ENCODE measurements around the gene SH2D4B. TPM values are rescaled to one million over a fixed set of nuclear protein-coding genes. Genes with fewer than 3 reads are reported as not detected.

The SH2D4B gene
- total RNA-seq, 1 donor from 2014 or later: not detected

- no peak for TF ChIP-seq CTCF (IDR thresholded peaks at IDR 0.05; ENCODE audit: insufficient read depth, low read length, poor library complexity, severe bottlenecking)
- Histone ChIP-seq H3K4me3 (ENCODE audit: low read depth, low read length) (no peak overlapping the region), H3K36me3 (ENCODE audit: control insufficient read depth, insufficient read depth, low read length) (no peaks in the 10 kb centered on the region), H3K27me3 (ENCODE audit: control insufficient read depth, insufficient read depth, low read length) (peaks cover 4% of the 10 kb centered on the region)
- no peak for DNase-seq (ENCODE audit: low read depth)
Observed at GRCh38 chr10:80553436-80553835, 15.7 kb downstream of the SH2D4B start.

GRCh38 chr10:80554050-80554449 is 16.3 kb downstream of the SH2D4B start:
- peaks cover 4% of the 10 kb centered on the region for H3K27me3 ChIP-seq (ENCODE audit: control insufficient read depth, insufficient read depth, low read length)
- H3K4me3 ChIP-seq (ENCODE audit: low read depth, low read length): no peak overlapping the region
- no peak for TF ChIP-seq CTCF (IDR thresholded peaks at IDR 0.05; ENCODE audit: insufficient read depth, low read length, poor library complexity, severe bottlenecking)
- H3K36me3 ChIP-seq (ENCODE audit: control insufficient read depth, insufficient read depth, low read length): no peaks in the 10 kb centered on the region
- DNase-seq (ENCODE audit: low read depth): no peak

- no peak for TF ChIP-seq CTCF (IDR thresholded peaks at IDR 0.05; ENCODE audit: insufficient read depth, low read length, poor library complexity, severe bottlenecking)
- DNase-seq (ENCODE audit: low read depth): no peak
- Histone ChIP-seq H3K27me3 (ENCODE audit: control insufficient read depth, insufficient read depth, low read length) (peaks cover 4% of the 10 kb centered on the region), H3K4me3 (ENCODE audit: low read depth, low read length) (no peak overlapping the region), H3K36me3 (ENCODE audit: control insufficient read depth, insufficient read depth, low read length) (no peaks in the 10 kb centered on the region)
Observed at GRCh38 chr10:80555415-80555814, 17.7 kb downstream of the SH2D4B start.

GRCh38 chr10:80561950-80562349 is 24.2 kb downstream of the SH2D4B start:
- no peak for TF ChIP-seq CTCF (IDR thresholded peaks at IDR 0.05; ENCODE audit: insufficient read depth, low read length, poor library complexity, severe bottlenecking)
- Histone ChIP-seq H3K36me3 (ENCODE audit: control insufficient read depth, insufficient read depth, low read length) (no peaks in the 10 kb centered on the region), H3K27me3 (ENCODE audit: control insufficient read depth, insufficient read depth, low read length) (no peaks in the 10 kb centered on the region), H3K4me3 (ENCODE audit: low read depth, low read length) (no peak overlapping the region)
- DNase-seq (ENCODE audit: low read depth): no peak

GRCh38 chr10:80567292-80567691 is 29.6 kb downstream of the SH2D4B start:
- H3K4me3 ChIP-seq (ENCODE audit: low read depth, low read length): no peak overlapping the region
- DNase-seq (ENCODE audit: low read depth): no peak
- H3K27me3 ChIP-seq (ENCODE audit: control insufficient read depth, insufficient read depth, low read length): peaks cover 3% of the 10 kb centered on the region
- no peak for TF ChIP-seq CTCF (IDR thresholded peaks at IDR 0.05; ENCODE audit: insufficient read depth, low read length, poor library complexity, severe bottlenecking)
- H3K36me3 ChIP-seq (ENCODE audit: control insufficient read depth, insufficient read depth, low read length): no peaks in the 10 kb centered on the region

- Histone ChIP-seq H3K4me3 (ENCODE audit: low read depth, low read length) (no peak overlapping the region), H3K27me3 (ENCODE audit: control insufficient read depth, insufficient read depth, low read length) (peaks cover 3% of the 10 kb centered on the region), H3K36me3 (ENCODE audit: control insufficient read depth, insufficient read depth, low read length) (no peaks in the 10 kb centered on the region)
- no peak for TF ChIP-seq CTCF (IDR thresholded peaks at IDR 0.05; ENCODE audit: insufficient read depth, low read length, poor library complexity, severe bottlenecking)
- DNase-seq (ENCODE audit: low read depth): no peak
Observed at GRCh38 chr10:80569131-80569895, 31.6 kb downstream of the SH2D4B start.

All from kidney epithelial cell (primary cell).